OCI-LY1 (cell line): ENCODE data around the gene NECTIN1.

ENCODE experiments used
- H2AFZ ChIP-seq: fragments of 200-600 bp; sonication (generic), shearing (Covaris generic); 2 replicates; pipeline ENCODE4 v1.6.0; 2014; ENCODE audit warnings: antibody characterized with exemption, mild to moderate bottlenecking, low read length
- H3F3A ChIP-seq: fragments of 200-600 bp; sonication (generic), shearing (Covaris generic); 2 replicates; pipeline ENCODE4 v1.6.0; 2014; ENCODE audit warnings: mild to moderate bottlenecking, antibody characterized with exemption, low read length, moderate library complexity; ENCODE audit not compliant: insufficient read depth
- H3K27ac ChIP-seq: fragments of 200-600 bp; sonication (generic); 2 replicates; pipeline ENCODE4 v1.5.1; 2014; ENCODE audit warnings: low read length, mixed run types, mild to moderate bottlenecking, low read depth; ENCODE audit not compliant: poor library complexity, severe bottlenecking
- H3K27me3 ChIP-seq: fragments of 200-600 bp; sonication (generic); 2 replicates; pipeline ENCODE4 v1.6.0; 2014; ENCODE audit warnings: antibody characterized with exemption, mild to moderate bottlenecking, low read length, moderate library complexity; ENCODE audit not compliant: insufficient read depth
- H3K36me3 ChIP-seq: fragments of 200-600 bp; sonication (generic); 2 replicates; pipeline ENCODE4 v1.6.1; 2014; ENCODE audit warnings: mild to moderate bottlenecking, antibody characterized with exemption, low read length, moderate library complexity, mixed read lengths; ENCODE audit not compliant: insufficient read depth
- H3K4me1 ChIP-seq: fragments of 200-600 bp; sonication (generic); 2 replicates; pipeline ENCODE4 v1.5.1; 2014; ENCODE audit warnings: mild to moderate bottlenecking, low read length, moderate library complexity; ENCODE audit not compliant: insufficient read depth, severe bottlenecking
- H3K4me2 ChIP-seq: fragments of 200-600 bp; sonication (generic), shearing (Covaris generic); 2 replicates; pipeline ENCODE4 v1.6.1; 2014; ENCODE audit warnings: low read length
- H3K4me3 ChIP-seq: fragments of 200-600 bp; sonication (generic); 2 replicates; pipeline ENCODE4 v1.5.1; 2014; ENCODE audit warnings: low read length, low read depth, mild to moderate bottlenecking, mixed read lengths; ENCODE audit not compliant: poor library complexity, severe bottlenecking
- H3K79me2 ChIP-seq: fragments of 200-600 bp; shearing (Covaris generic); 2 replicates; pipeline ENCODE4 v1.6.1; 2016; ENCODE audit warnings: mixed run types, low read length, mixed read lengths; ENCODE audit not compliant: insufficient read depth
- H3K9ac ChIP-seq: fragments of 200-600 bp; sonication (generic), shearing (Covaris generic); 2 replicates; pipeline ENCODE4 v1.6.1; 2014; ENCODE audit warnings: mild to moderate bottlenecking, low read length, mixed read lengths
- H3K9me2 ChIP-seq: fragments of 200-600 bp; sonication (generic), shearing (Covaris generic); 2 replicates; pipeline ENCODE4 v1.6.1; 2014; ENCODE audit warnings: low read depth, mild to moderate bottlenecking, low read length, mixed read lengths
- H3K9me3 ChIP-seq: fragments of 200-600 bp; shearing (Covaris generic); 2 replicates; pipeline ENCODE4 v1.6.1; 2014; ENCODE audit warnings: low read length, mixed read lengths
- H4K20me1 ChIP-seq: fragments of 200-600 bp; sonication (generic), shearing (Covaris generic); 2 replicates; pipeline ENCODE4 v1.6.0; 2016; ENCODE audit warnings: mild to moderate bottlenecking, low read length; ENCODE audit not compliant: insufficient read depth
- CTCF ChIP-seq: fragments of 200-600 bp; sonication (generic), shearing (Covaris generic); IDR thresholded peaks from 2 replicates; pipeline ENCODE4 v1.5.1; 2017; ENCODE audit warnings: mild to moderate bottlenecking, antibody characterized with exemption, low read length, moderate library complexity, mixed read lengths
- EZH2 ChIP-seq: fragments of 200-600 bp; sonication (generic), shearing (Covaris generic); IDR thresholded peaks from 2 replicates; pipeline ENCODE4 v1.8.0; 2017; ENCODE audit warnings: borderline replicate concordance, mixed run types, mild to moderate bottlenecking, antibody characterized with exemption, low read length, moderate library complexity, mixed read lengths

Gene NECTIN1

GRCh38 chr11:119697882-119698281 is 31.1 kb downstream of the NECTIN1 start:
- H3F3A ChIP-seq = no peaks in the 10 kb centered on the region
- H3K4me1 ChIP-seq = no peaks in the 10 kb centered on the region
- no peak overlapping the region for H3K9ac ChIP-seq
- H3K4me2 ChIP-seq = no peak overlapping the region
- no peak overlapping the region for H3K27ac ChIP-seq
- H3K9me3 ChIP-seq = no peaks in the 10 kb centered on the region
- no peak overlapping the region for H2AFZ ChIP-seq
- H3K36me3 ChIP-seq = no peaks in the 10 kb centered on the region
- no peaks in the 10 kb centered on the region for H3K9me2 ChIP-seq
- H3K79me2 ChIP-seq = no peaks in the 10 kb centered on the region
- no peak for TF ChIP-seq EZH2
- no peak for TF ChIP-seq CTCF
- H3K4me3 ChIP-seq = no peak overlapping the region
- H4K20me1 ChIP-seq = no peaks in the 10 kb centered on the region
- peaks cover 4% of the 10 kb centered on the region; the same call in 1 of the 2 replicates for H3K27me3 ChIP-seq

GRCh38 chr11:119697445-119697844 is 31.6 kb downstream of the NECTIN1 start:
- Histone ChIP-seq H3K9me2 (no peaks in the 10 kb centered on the region), H3K4me2 (no peak overlapping the region), H3K27ac (no peak overlapping the region), H3F3A (no peaks in the 10 kb centered on the region), H3K27me3 (peaks cover 4% of the 10 kb centered on the region; the same call in 1 of the 2 replicates), H3K4me3 (no peak overlapping the region), H3K4me1 (no peaks in the 10 kb centered on the region), H3K36me3 (no peaks in the 10 kb centered on the region), H4K20me1 (no peaks in the 10 kb centered on the region), H2AFZ (no peak overlapping the region), H3K79me2 (no peaks in the 10 kb centered on the region), H3K9ac (no peak overlapping the region), H3K9me3 (no peaks in the 10 kb centered on the region)
- no peak for TF ChIP-seq CTCF
- TF ChIP-seq EZH2 = no peak

- Histone ChIP-seq H3K9ac (no peak overlapping the region), H4K20me1 (no peaks in the 10 kb centered on the region), H3F3A (no peaks in the 10 kb centered on the region), H3K27ac (no peak overlapping the region), H3K4me1 (no peaks in the 10 kb centered on the region), H3K4me2 (no peak overlapping the region), H3K9me2 (no peaks in the 10 kb centered on the region), H2AFZ (no peak overlapping the region), H3K27me3 (peaks cover 4% of the 10 kb centered on the region; the same call in 1 of the 2 replicates), H3K9me3 (no peaks in the 10 kb centered on the region), H3K36me3 (no peaks in the 10 kb centered on the region), H3K4me3 (no peak overlapping the region), H3K79me2 (no peaks in the 10 kb centered on the region)
- no peak for TF ChIP-seq CTCF
- TF ChIP-seq EZH2 = no peak
Measured at GRCh38 chr11:119696378-119697222, 32.4 kb downstream of the NECTIN1 start.
